Neuronal stem cell (in vitro differentiated cells): Measurements from ENCODE around the gene CLNK.

Experiments
- DNase-seq: peaks from one replicate; pipeline ENCODE4 v3.0.0-alpha.2; 2013; ENCODE audit warnings: low spot score
- H2AFZ ChIP-seq: one replicate; pipeline ENCODE4 v1.6.1; 2013; ENCODE audit warnings: mild to moderate bottlenecking, low read length, inconsistent platforms
- H2AK5ac ChIP-seq: 2 replicates; pipeline ENCODE4 v1.6.1; 2013; ENCODE audit warnings: low read depth, mild to moderate bottlenecking, inconsistent platforms, low read length, moderate library complexity, mixed read lengths
- H2BK120ac ChIP-seq: 2 replicates; pipeline ENCODE4 v1.6.1; 2013; ENCODE audit warnings: low read depth, mild to moderate bottlenecking, inconsistent platforms, low read length, moderate library complexity, mixed read lengths
- H2BK12ac ChIP-seq: one replicate; pipeline ENCODE4 v1.6.1; 2013; ENCODE audit warnings: low read length, inconsistent platforms
- H2BK15ac ChIP-seq: 2 replicates; pipeline ENCODE4 v1.6.1; 2013; ENCODE audit warnings: mild to moderate bottlenecking, low read length, inconsistent platforms, mixed read lengths
- H2BK5ac ChIP-seq: one replicate; pipeline ENCODE4 v1.6.1; 2013; ENCODE audit warnings: inconsistent platforms, mild to moderate bottlenecking, low read length, moderate library complexity
- H3K14ac ChIP-seq: one replicate; pipeline ENCODE4 v1.6.1; 2013; ENCODE audit warnings: low read length, inconsistent platforms
- H3K18ac ChIP-seq: 2 replicates; pipeline ENCODE4 v1.6.1; 2013; ENCODE audit warnings: low read length, inconsistent platforms
- H3K23ac ChIP-seq: 2 replicates; pipeline ENCODE4 v1.6.1; 2013; ENCODE audit warnings: low read depth, mild to moderate bottlenecking, mixed read lengths, low read length, inconsistent platforms; ENCODE audit not compliant: poor library complexity
- H3K27ac ChIP-seq: replicated peaks from 3 replicates; pipeline ENCODE4 v1.5.1; 2013; ENCODE audit warnings: low read length, inconsistent platforms
- H3K27me3 ChIP-seq, 3 experiments: 2 replicates each; pipeline ENCODE4 v1.6.1; 2013; ENCODE audit warnings: low read length in 3 of 3, mild to moderate bottlenecking in 2 of 3, inconsistent platforms in 1 of 3, low read depth in 1 of 3, mixed read lengths in 1 of 3, moderate library complexity in 1 of 3; ENCODE audit not compliant: control insufficient read depth in 3 of 3, insufficient read depth in 3 of 3
- H3K36me3 ChIP-seq, 2 donors: replicated peaks in 1 of 2; 2 replicates each; pipeline ENCODE4 v1.6.1; 2013; ENCODE audit warnings: low read length in 2 of 2; ENCODE audit not compliant: control insufficient read depth in 2 of 2, insufficient read depth in 2 of 2
- H3K4ac ChIP-seq: 2 replicates; pipeline ENCODE4 v1.6.1; 2013; ENCODE audit warnings: inconsistent platforms, mild to moderate bottlenecking, low read length, moderate library complexity
- H3K4me1 ChIP-seq, 2 donors: 1 replicate in 1 of 2; 2 replicates in 1 of 2; pipeline ENCODE4 v1.6.1; 2013; ENCODE audit warnings: low read length in 2 of 2, low read depth in 1 of 2; ENCODE audit not compliant: control insufficient read depth in 2 of 2, insufficient read depth in 1 of 2
- H3K4me2 ChIP-seq: one replicate; pipeline ENCODE4 v1.6.1; 2013; ENCODE audit warnings: mild to moderate bottlenecking, low read length, inconsistent platforms; ENCODE audit not compliant: insufficient read depth, poor library complexity, severe bottlenecking
- H3K4me3 ChIP-seq, 2 donors: 2 replicates each; pipeline ENCODE4 v1.5.1; 2013; ENCODE audit warnings: low read length in 2 of 2, mild to moderate bottlenecking in 2 of 2, inconsistent platforms in 1 of 2, moderate library complexity in 1 of 2
- H3K79me1 ChIP-seq: one replicate; pipeline ENCODE4 v1.6.1; 2013; ENCODE audit warnings: low read depth, mild to moderate bottlenecking, inconsistent platforms, low read length, moderate library complexity
- H3K9ac ChIP-seq: one replicate; pipeline ENCODE4 v1.6.1; 2013; ENCODE audit warnings: mild to moderate bottlenecking, low read depth, low read length, inconsistent platforms; ENCODE audit not compliant: poor library complexity
- H3K9me3 ChIP-seq, 2 donors: replicated peaks in 1 of 2; 2 replicates each; pipeline versions ENCODE3 to v1.6.1; 2013; ENCODE audit warnings: low read length in 2 of 2, mild to moderate bottlenecking in 2 of 2, inconsistent platforms in 1 of 2, low read depth in 1 of 2, mixed read lengths in 1 of 2, moderate library complexity in 1 of 2; ENCODE audit not compliant: control insufficient read depth in 2 of 2, insufficient read depth in 1 of 2
- H4K8ac ChIP-seq: one replicate; pipeline ENCODE4 v1.6.1; 2013; ENCODE audit warnings: low read depth, mild to moderate bottlenecking, inconsistent platforms, low read length, moderate library complexity
- H4K91ac ChIP-seq: one replicate; pipeline ENCODE4 v1.6.1; 2013; ENCODE audit warnings: low read length, low read depth, mild to moderate bottlenecking, inconsistent platforms; ENCODE audit not compliant: poor library complexity
- WGBS, 2 donors: extraction: QIAGEN DNeasy Blood & Tissue Kit; methylation state at CpG; one replicate each; pipeline ENCODE4 v1.1.7; 2013; ENCODE audit warnings: missing lambda C conversion rate in 2 of 2, mixed read lengths in 1 of 2; ENCODE audit not compliant: insufficient read length in 2 of 2, insufficient replicate concordance in 1 of 2; ENCODE audit errors: extremely low coverage in 2 of 2; 5-methylcytosine and 5-hydroxymethylcytosine counted together

The CLNK gene

DNA sequence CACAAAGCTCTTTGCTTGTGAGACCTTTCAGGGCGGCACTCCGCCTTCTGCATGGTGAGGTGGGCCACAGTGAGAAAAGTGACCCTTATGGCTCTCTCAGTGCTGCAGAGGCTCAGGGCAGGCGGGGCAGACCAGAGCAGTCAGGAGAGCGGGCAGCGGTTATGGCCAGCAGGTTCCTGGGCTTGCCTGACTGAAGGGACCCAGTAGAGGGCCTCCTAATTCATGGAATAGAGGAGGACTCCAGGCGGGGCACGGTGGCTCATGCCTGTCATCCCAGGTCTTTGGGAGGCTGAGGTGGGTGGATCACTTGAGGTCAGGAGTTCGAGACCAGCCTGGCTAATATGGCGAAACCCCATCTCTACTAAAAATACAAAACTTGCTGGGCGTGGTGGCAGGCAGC, 91.4 kb downstream of the CLNK start:
- no peak overlapping the region for H2BK12ac ChIP-seq
- H3K27me3 ChIP-seq = no peaks in the 10 kb centered on the region
- peaks cover 0 to 5% of the 10 kb centered on the region in 2 donors for H3K4me1 ChIP-seq
- no peaks in the 10 kb centered on the region for H3K79me1 ChIP-seq
- no peak overlapping the region for H3K9ac ChIP-seq
- no peak overlapping the region for H3K4ac ChIP-seq
- no peak overlapping the region for H2AK5ac ChIP-seq
- no peak overlapping the region for H2BK5ac ChIP-seq
- no peak overlapping the region for H3K27ac ChIP-seq
- H4K8ac ChIP-seq = no peak overlapping the region
- no peak overlapping the region for H3K14ac ChIP-seq
- H3K36me3 ChIP-seq = no peaks in the 10 kb centered on the region
- no peak overlapping the region for H3K4me2 ChIP-seq
- H3K18ac ChIP-seq = no peak overlapping the region
- no peak overlapping the region for H3K4me3 ChIP-seq
- no peak overlapping the region for H3K23ac ChIP-seq
- DNase-seq = no peak
- no peak overlapping the region for H2BK120ac ChIP-seq
- no CpG with 5 or more reads among the region's 10 CpGs for WGBS, 2 donors
- H4K91ac ChIP-seq = no peak overlapping the region
- no peaks in the 10 kb centered on the region for H3K9me3 ChIP-seq
- no peak overlapping the region for H2AFZ ChIP-seq
- H2BK15ac ChIP-seq = no peak overlapping the region

DNA sequence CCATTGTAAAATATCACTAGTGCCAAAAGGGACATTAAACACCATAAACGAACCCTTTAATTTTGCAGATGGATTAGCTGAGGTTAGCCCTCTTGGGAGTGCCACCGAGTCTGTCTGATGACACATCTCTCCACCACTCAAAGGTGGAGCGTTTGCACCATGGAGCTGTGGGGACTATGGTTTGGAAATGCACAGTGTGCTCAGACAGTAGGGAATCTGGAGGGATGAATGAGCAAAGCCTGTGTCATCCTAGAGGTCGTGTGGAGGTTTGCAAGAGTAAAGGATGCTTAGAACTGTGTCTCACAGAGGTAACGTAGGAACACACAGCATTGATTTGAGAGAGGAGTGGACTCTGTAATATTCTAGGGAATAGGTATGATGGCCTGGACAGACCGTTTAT, 93.7 kb downstream of the CLNK start:
- no peak overlapping the region for H2BK12ac ChIP-seq
- H2AK5ac ChIP-seq = no peak overlapping the region
- H3K4me3 ChIP-seq = no peak overlapping the region
- H3K4me1 ChIP-seq = peaks cover 0 to 5% of the 10 kb centered on the region in 2 donors
- no peak overlapping the region for H3K27ac ChIP-seq
- H4K91ac ChIP-seq = no peak overlapping the region
- no peak for DNase-seq
- H2BK15ac ChIP-seq = no peak overlapping the region
- no peaks in the 10 kb centered on the region for H3K27me3 ChIP-seq
- H3K23ac ChIP-seq = no peak overlapping the region
- H2BK5ac ChIP-seq = no peak overlapping the region
- H3K79me1 ChIP-seq = no peaks in the 10 kb centered on the region
- no peak overlapping the region for H3K14ac ChIP-seq
- H3K4ac ChIP-seq = no peak overlapping the region
- no peak overlapping the region for H3K4me2 ChIP-seq
- H3K9ac ChIP-seq = no peak overlapping the region
- H3K18ac ChIP-seq = no peak overlapping the region
- no peak overlapping the region for H4K8ac ChIP-seq
- H3K9me3 ChIP-seq = peaks cover 0 to 1% of the 10 kb centered on the region in 2 donors
- H2AFZ ChIP-seq = no peak overlapping the region
- WGBS, 2 donors = no CpG with 5 or more reads among the region's 6 CpGs
- no peaks in the 10 kb centered on the region for H3K36me3 ChIP-seq
- H2BK120ac ChIP-seq = no peak overlapping the region

- no peak for DNase-seq
- Histone ChIP-seq H2BK120ac (no peak overlapping the region), H3K9ac (no peak overlapping the region), H3K14ac (no peak overlapping the region), H3K36me3 (no peaks in the 10 kb centered on the region), H2AFZ (no peak overlapping the region), H4K91ac (no peak overlapping the region), H3K18ac (peak overlapping the region; percentile 18), H3K4me1 (peaks cover 0 to 5% of the 10 kb centered on the region in 2 donors), H3K4me2 (no peak overlapping the region), H3K4me3 (no peak overlapping the region), H2BK5ac (peak overlapping the region; percentile 0), H3K9me3 (peaks cover 0 to 2% of the 10 kb centered on the region in 2 donors), H4K8ac (no peak overlapping the region), H2AK5ac (no peak overlapping the region), H3K23ac (peak overlapping the region; percentile 37), H3K27ac (no peak overlapping the region), H3K79me1 (no peaks in the 10 kb centered on the region), H3K27me3 (no peaks in the 10 kb centered on the region), H3K4ac (no peak overlapping the region), H2BK12ac (no peak overlapping the region), H2BK15ac (no peak overlapping the region)
- no CpG with 5 or more reads among the region's 5 CpGs for WGBS, 2 donors
Observed at GRCh38 chr4:10589799-10590198, 94.8 kb downstream of the CLNK start.

GRCh38 chr4:10589321-10589720, 95.2 kb downstream of the CLNK start:
- DNase-seq = no peak
- H3K9me3 ChIP-seq = peaks cover 0 to 2% of the 10 kb centered on the region in 2 donors
- H3K9ac ChIP-seq = no peak overlapping the region
- H2BK5ac ChIP-seq = peak overlapping the region; percentile 0
- H2BK12ac ChIP-seq = no peak overlapping the region
- no peak overlapping the region for H4K91ac ChIP-seq
- H3K27me3 ChIP-seq = no peaks in the 10 kb centered on the region
- H3K14ac ChIP-seq = no peak overlapping the region
- no peak overlapping the region for H2AK5ac ChIP-seq
- H2BK120ac ChIP-seq = no peak overlapping the region
- no peak overlapping the region for H3K4me2 ChIP-seq
- no peaks in the 10 kb centered on the region for H3K79me1 ChIP-seq
- no peak overlapping the region for H3K27ac ChIP-seq
- peaks cover 0 to 5% of the 10 kb centered on the region in 2 donors for H3K4me1 ChIP-seq
- H3K18ac ChIP-seq = no peak overlapping the region
- H3K23ac ChIP-seq = no peak overlapping the region
- H3K36me3 ChIP-seq = no peaks in the 10 kb centered on the region
- no peak overlapping the region for H2AFZ ChIP-seq
- H4K8ac ChIP-seq = no peak overlapping the region
- H3K4me3 ChIP-seq = no peak overlapping the region
- H2BK15ac ChIP-seq = no peak overlapping the region
- H3K4ac ChIP-seq = no peak overlapping the region
- WGBS, 2 donors = no CpG with 5 or more reads among the region's 7 CpGs
